Measurements from ENCODE around the gene PEAK1. TPM values are rescaled to one million over a fixed set of nuclear protein-coding genes. Genes with fewer than 3 reads are reported as not detected.
"Not testable (repeated sequence)": the region's sequence is repeated elsewhere in the genome, so short reads cannot be mapped to it uniquely, and the experiment has no call there.

The PEAK1 gene
- total RNA-seq, 1 donor from 2014 or later = 75.2 TPM

GRCh38 chr15:77181305-77182074 is 238.4 kb downstream of the PEAK1 start:
- Histone ChIP-seq H3K27ac (replicated peaks) (no peak overlapping the region), H3K4me3 (no peak overlapping the region), H3K4me1 (peaks cover 31% of the 10 kb centered on the region), H3K9me3 (replicated peaks) (no peaks in the 10 kb centered on the region), H3K36me3 (peaks cover 34% of the 10 kb centered on the region), H3K27me3 (ENCODE audit: low read depth) (no peaks in the 10 kb centered on the region)
- intact Hi-C loops (cut with micrococcal nuclease) = no loop called here
- no peak for TF ChIP-seq CTCF (IDR thresholded peaks at IDR 0.05; ENCODE audit: borderline replicate concordance)
- DNase-seq = no peak

- H3K4me3 ChIP-seq = no peak overlapping the region
- no peaks in the 10 kb centered on the region for H3K27me3 ChIP-seq (ENCODE audit: low read depth)
- no peak for DNase-seq
- no peak for TF ChIP-seq CTCF (IDR thresholded peaks at IDR 0.05; ENCODE audit: borderline replicate concordance)
- H3K9me3 ChIP-seq (replicated peaks) = no peaks in the 10 kb centered on the region
- intact Hi-C loops (cut with micrococcal nuclease) = no loop called here
- H3K36me3 ChIP-seq = peaks cover 34% of the 10 kb centered on the region
- no peak overlapping the region for H3K27ac ChIP-seq (replicated peaks)
- H3K4me1 ChIP-seq = peaks cover 23% of the 10 kb centered on the region
These were observed 239.1 kb downstream of the PEAK1 start for GRCh38 chr15:77180757-77181156.

- intact Hi-C loops (cut with micrococcal nuclease) = no loop called here
- peaks cover 18% of the 10 kb centered on the region for H3K4me1 ChIP-seq
- no peak overlapping the region for H3K4me3 ChIP-seq
- DNase-seq = no peak
- H3K27me3 ChIP-seq (ENCODE audit: low read depth) = no peaks in the 10 kb centered on the region
- TF ChIP-seq CTCF (IDR thresholded peaks at IDR 0.05; ENCODE audit: borderline replicate concordance) = no peak
- H3K9me3 ChIP-seq (replicated peaks) = no peaks in the 10 kb centered on the region
- no peak overlapping the region for H3K27ac ChIP-seq (replicated peaks)
- H3K36me3 ChIP-seq = peaks cover 34% of the 10 kb centered on the region
These were observed 239.6 kb downstream of the PEAK1 start for GRCh38 chr15:77180270-77180669.

- Histone ChIP-seq H3K36me3 (peaks cover 34% of the 10 kb centered on the region), H3K27ac (replicated peaks) (no peak overlapping the region), H3K4me1 (peaks cover 11% of the 10 kb centered on the region), H3K27me3 (ENCODE audit: low read depth) (no peaks in the 10 kb centered on the region), H3K4me3 (no peak overlapping the region), H3K9me3 (replicated peaks) (no peaks in the 10 kb centered on the region)
- intact Hi-C loops (cut with micrococcal nuclease) = no loop called here
- TF ChIP-seq CTCF (IDR thresholded peaks at IDR 0.05; ENCODE audit: borderline replicate concordance) = no peak
- no peak for DNase-seq
These were observed 240.3 kb downstream of the PEAK1 start for GRCh38 chr15:77179541-77179998.

- no peak for TF ChIP-seq CTCF (IDR thresholded peaks at IDR 0.05; ENCODE audit: borderline replicate concordance)
- intact Hi-C loops (cut with micrococcal nuclease) = no loop called here
- H3K36me3 ChIP-seq = peaks cover 34% of the 10 kb centered on the region
- DNase-seq = no peak
- no peaks in the 10 kb centered on the region for H3K9me3 ChIP-seq (replicated peaks)
- no peak overlapping the region for H3K4me3 ChIP-seq
- peaks cover 17% of the 10 kb centered on the region for H3K4me1 ChIP-seq
- no peak overlapping the region for H3K27ac ChIP-seq (replicated peaks)
- H3K27me3 ChIP-seq (ENCODE audit: low read depth) = no peaks in the 10 kb centered on the region
These were observed 241.5 kb downstream of the PEAK1 start for GRCh38 chr15:77178411-77178810.

- Histone ChIP-seq H3K36me3 (peaks cover 26% of the 10 kb centered on the region), H3K4me1 (peaks cover 22% of the 10 kb centered on the region)
- intact Hi-C loops (cut with micrococcal nuclease); H3K27ac ChIP-seq (replicated peaks); H3K27me3 ChIP-seq (ENCODE audit: low read depth); DNase-seq; H3K4me3 ChIP-seq; H3K9me3 ChIP-seq (replicated peaks): not testable (repeated sequence)
These were observed 243.8 kb downstream of the PEAK1 start for GRCh38 chr15:77176148-77176547.

All from left ventricle myocardium inferior (tissue), 1 donor.